IPS-NIHi7 (cell line): ENCODE results near the gene SKP1.

ENCODE experiments used
- DNase-seq: peaks from one replicate; pipeline ENCODE4 v3.0.0; 2012; ENCODE audit warnings: mixed read lengths; ENCODE audit errors: extremely low spot score

SKP1 gene

GRCh38 chr5:134143944-134144941 is 32.5 kb downstream of the SKP1 start:
- DNase-seq, result no peak

- DNase-seq, result no peak
Observed at GRCh38 chr5:134143431-134143830, 33.3 kb downstream of the SKP1 start.

- no peak for DNase-seq
Observed at GRCh38 chr5:134142806-134143205, 33.9 kb downstream of the SKP1 start.

GRCh38 chr5:134142052-134142451 is 34.7 kb downstream of the SKP1 start:
- no peak for DNase-seq

- no peak for DNase-seq
Observed at GRCh38 chr5:134141331-134142050, 35.3 kb downstream of the SKP1 start.

- peak; percentile 76 for DNase-seq
Observed at GRCh38 chr5:134140530-134141201, 36.1 kb downstream of the SKP1 start.

GRCh38 chr5:134139891-134140469 is 36.8 kb downstream of the SKP1 start:
- DNase-seq, result no peak

DNA sequence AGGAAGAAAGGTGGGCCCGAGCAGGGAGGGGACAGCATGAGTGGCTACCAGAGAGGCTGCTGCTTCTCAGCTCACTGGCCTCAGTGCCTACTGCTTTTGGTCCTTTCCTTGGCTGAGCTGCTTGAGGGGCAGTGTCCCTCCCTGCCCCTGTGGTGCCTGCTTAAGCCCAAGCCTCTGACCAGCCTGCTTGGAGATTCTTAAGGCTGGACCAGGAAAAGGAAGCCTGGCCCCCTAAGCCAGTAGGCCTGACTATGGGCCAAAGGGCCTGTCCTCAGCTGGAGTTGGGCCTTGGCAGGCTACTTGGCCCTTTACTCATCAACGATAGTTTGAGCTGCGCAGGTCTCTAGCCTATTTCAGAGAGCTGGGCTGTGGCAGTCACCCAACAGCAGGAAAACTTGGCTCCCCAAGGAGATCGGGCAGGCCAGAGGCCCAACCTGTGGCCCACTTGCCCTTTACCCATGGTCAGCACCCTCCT is 37.3 kb downstream of the SKP1 start:
- no peak for DNase-seq

- no peak for DNase-seq
Observed at GRCh38 chr5:134138416-134139376, 38.1 kb downstream of the SKP1 start.

GRCh38 chr5:134136771-134137170 is 40.0 kb downstream of the SKP1 start:
- DNase-seq, result no peak

DNA sequence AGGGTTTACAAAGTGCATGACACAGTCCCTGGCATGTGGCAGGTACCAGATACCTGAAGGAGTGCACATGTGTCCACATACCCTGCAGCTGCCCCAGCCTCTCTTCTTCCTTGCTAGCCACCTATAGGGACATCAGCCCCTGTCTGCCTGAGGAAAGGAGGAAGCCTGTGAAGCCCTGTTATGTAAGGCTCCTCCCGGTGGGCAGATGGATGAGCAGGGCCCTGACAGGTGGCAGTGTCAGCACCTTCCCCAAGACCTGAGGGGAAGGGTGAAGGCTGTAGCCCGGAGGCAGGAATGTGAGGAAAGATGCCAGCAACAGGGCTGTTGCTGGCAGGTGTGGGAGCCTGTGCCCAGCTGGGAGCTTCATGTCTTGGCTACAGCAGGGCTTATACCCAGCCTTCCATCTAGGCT is 40.5 kb downstream of the SKP1 start:
- no peak for DNase-seq

DNA sequence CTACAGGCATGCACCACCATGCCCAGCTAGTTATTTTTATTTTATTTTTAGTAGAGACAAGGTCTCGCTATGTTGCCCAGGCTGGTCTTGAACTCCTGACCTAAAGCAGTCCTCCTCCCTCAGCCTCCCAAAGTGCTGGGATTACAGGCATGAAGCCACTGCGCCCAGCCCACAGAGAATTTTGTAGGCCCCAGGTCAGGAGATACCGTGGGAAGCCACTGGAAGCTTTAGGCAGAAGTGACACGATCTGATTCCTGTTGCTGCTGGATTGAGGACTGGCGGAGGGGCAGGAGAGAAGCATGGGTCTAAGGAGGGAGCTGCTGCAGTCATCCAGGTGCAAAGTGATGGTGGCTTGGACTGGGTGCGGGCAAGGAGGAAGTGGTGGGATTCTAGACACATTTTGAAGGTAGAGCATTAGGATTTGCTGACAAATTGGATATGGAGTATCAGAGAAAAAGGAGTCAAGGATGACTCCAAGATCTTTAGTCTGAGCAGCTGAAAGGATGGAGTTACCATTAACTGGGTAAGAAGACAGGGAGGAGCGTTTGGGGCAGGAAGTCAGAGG is 41.6 kb downstream of the SKP1 start:
- no peak for DNase-seq

GRCh38 chr5:134133995-134134541 is 42.7 kb downstream of the SKP1 start:
- no peak for DNase-seq

- no peak for DNase-seq
Observed at GRCh38 chr5:134133188-134133994, 43.4 kb downstream of the SKP1 start.

DNA sequence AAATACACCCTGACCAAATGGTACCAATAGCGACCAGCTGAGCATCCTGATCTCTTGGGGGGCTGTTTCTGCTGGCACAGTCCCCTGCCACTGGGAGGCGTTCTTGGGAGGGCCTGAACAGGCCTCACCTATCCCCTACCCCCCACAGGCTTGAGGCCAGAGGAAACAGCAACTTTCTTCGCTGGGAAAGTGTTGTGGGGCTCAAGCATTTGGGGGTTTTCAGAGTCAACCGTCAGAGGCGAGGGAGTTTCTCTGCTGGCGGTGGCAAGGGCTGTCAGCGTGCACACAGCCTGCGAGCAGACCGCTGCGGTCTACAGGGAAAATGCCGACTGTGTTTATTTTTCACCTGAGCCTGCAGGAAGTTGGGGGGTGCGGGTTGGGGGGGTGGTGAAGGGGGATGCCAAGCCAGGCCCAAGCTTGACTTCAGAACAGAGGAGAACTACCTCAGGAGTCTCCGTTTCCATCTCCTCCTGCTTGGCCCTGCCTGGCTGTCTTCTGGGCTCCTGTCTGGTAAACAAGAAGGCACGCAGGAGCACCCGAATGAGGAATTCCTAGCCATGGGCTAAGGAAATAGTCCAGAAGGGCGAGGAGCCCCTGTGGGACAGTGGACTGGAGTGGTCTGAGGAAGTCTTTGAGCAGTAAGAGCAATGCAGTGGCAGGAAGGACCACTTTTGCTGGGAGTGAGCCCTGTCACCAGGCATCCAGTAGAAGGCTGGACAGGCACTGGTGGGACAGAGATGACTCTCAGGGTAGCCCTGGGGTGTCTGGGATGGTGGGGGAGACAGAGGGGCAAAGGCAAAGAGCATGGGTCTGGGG is 44.2 kb downstream of the SKP1 start:
- DNase-seq, result peak; percentile 42

GRCh38 chr5:134131578-134132350 is 45.0 kb downstream of the SKP1 start:
- DNase-seq, result no peak

- DNase-seq, result no peak
Observed at GRCh38 chr5:134131165-134131564, 45.6 kb downstream of the SKP1 start.
